GM12878 (cell line): ENCODE measurements around the gene TOM1L2. TPM values are rescaled to one million over a fixed set of nuclear protein-coding genes. Genes with fewer than 3 reads are reported as not detected.

Source experiments
- ATAC-seq: fragments of 200-7000 bp; cut with Tn5 transposase; 3 replicates; pipeline ENCODE4 v1.9.1; 2020; ENCODE audit warnings: mild to moderate bottlenecking, moderate library complexity
- BruUV-seq: library from RNA; stranded (reverse); fragments of 400-500 nt; replicated peaks from 2 replicates; lab custom pipeline; 2021; lab: Mats Ljungman, UMichigan
- CTCF ChIA-PET: fragments of 300-600 bp; sonication (Branson Sonifier 250); formaldehyde crosslinking; extraction: SDS; loops from one replicate; lab custom pipeline; 2021; ENCODE audit warnings: inconsistent platforms; lab: Yijun Ruan, JAX
- POLR2A ChIA-PET: fragments of 350-600 bp; formaldehyde crosslinking; extraction: SDS; loops from one replicate; lab custom pipeline; 2021; ENCODE audit warnings: inconsistent platforms; lab: Charles Lee
- RAD21 ChIA-PET: fragments of 300-600 bp; sonication (Branson Sonifier 250); formaldehyde crosslinking; loops from one replicate; lab custom pipeline; 2023; ENCODE audit warnings: antibody characterized with exemption; ENCODE audit not compliant: unreplicated experiment; lab: Charles Lee
- SMC1A ChIA-PET: fragments of 300-600 bp; sonication (Branson Sonifier 250); formaldehyde crosslinking; loops from one replicate; lab custom pipeline; 2023; ENCODE audit not compliant: unreplicated experiment, uncharacterized antibody; lab: Charles Lee
- DNase-seq: peaks from one replicate; pipeline ENCODE4 v3.0.0-alpha.2; 2011; ENCODE audit warnings: low read depth, low spot score
- FAIRE-seq: peaks from 3 replicates; lab custom pipeline; 2011; peaks lifted over from hg19 to GRCh38; lab: Jason Lieb, UNC
- H2AFZ ChIP-seq: 2 replicates; pipeline ENCODE4 v1.6.0; 2011; ENCODE audit warnings: low read depth, low read length, control low read depth; ENCODE audit not compliant: control insufficient read depth
- H3K27ac ChIP-seq: 2 replicates; pipeline ENCODE4 v1.5.1; 2011; ENCODE audit warnings: control low read depth; ENCODE audit not compliant: control insufficient read depth, insufficient read depth
- H3K27me3 ChIP-seq, 2 experiments: replicated peaks in 1 of 2; 2 replicates each; pipeline versions ENCODE4 v1.6.0 to v1.6.1; 2011; ENCODE audit warnings: low read length in 1 of 2; ENCODE audit not compliant: control insufficient read depth in 2 of 2, insufficient read depth in 2 of 2
- H3K36me3 ChIP-seq, 2 experiments: 2 replicates each; pipeline ENCODE4 v1.5.1; 2011; ENCODE audit warnings: low read length in 1 of 2; ENCODE audit not compliant: control insufficient read depth in 2 of 2, insufficient read depth in 2 of 2
- H3K4me1 ChIP-seq: 2 replicates; pipeline ENCODE4 v1.6.1; 2011; ENCODE audit warnings: mild to moderate bottlenecking, low read length, moderate library complexity, mixed read lengths; ENCODE audit not compliant: control insufficient read depth, insufficient read depth
- H3K4me2 ChIP-seq: 2 replicates; pipeline ENCODE4 v1.6.0; 2011; ENCODE audit warnings: control low read depth; ENCODE audit not compliant: control insufficient read depth, insufficient read depth
- H3K4me3 ChIP-seq: fragments of 200-600 bp; sonication (generic); 2 replicates; pipeline ENCODE4 v1.5.1; 2016
- H3K79me2 ChIP-seq: 2 replicates; pipeline ENCODE4 v1.6.0; 2011; ENCODE audit warnings: low read length; ENCODE audit not compliant: control insufficient read depth, insufficient read depth
- H3K9ac ChIP-seq: 2 replicates; pipeline ENCODE4 v1.8.0; 2011; ENCODE audit warnings: low read length, control low read depth, mixed read lengths; ENCODE audit not compliant: control insufficient read depth, insufficient read depth
- H3K9me3 ChIP-seq: replicated peaks from 3 replicates; pipeline ENCODE4 v1.5.1; 2011; ENCODE audit warnings: mild to moderate bottlenecking, low read length; ENCODE audit not compliant: control insufficient read depth, insufficient read depth
- H4K20me1 ChIP-seq: 2 replicates; pipeline ENCODE4 v1.6.0; 2011; ENCODE audit not compliant: control insufficient read depth, insufficient read depth
- DPF2 ChIP-seq: fragments of 450-650 bp; IDR thresholded peaks from 2 replicates; pipeline ENCODE4 v1.6.1; 2017; ENCODE audit warnings: mild to moderate bottlenecking
- ELK1 ChIP-seq: IDR thresholded peaks from 2 replicates; pipeline ENCODE4 v1.6.1; 2012; ENCODE audit warnings: low read depth, low read length, improper control_type of control experiment
- HDAC2 ChIP-seq: fragments of 200-600 bp; sonication (generic); IDR thresholded peaks from 2 replicates; pipeline ENCODE4 v1.6.1; 2017
- IKZF1 ChIP-seq: fragments of 450-650 bp; conservative IDR thresholded peaks from 2 replicates; pipeline ENCODE4 v1.6.1; 2017; ENCODE audit warnings: antibody characterized with exemption, mild to moderate bottlenecking
- IRF5 ChIP-seq: fragments of 450-650 bp; IDR thresholded peaks from 2 replicates; pipeline ENCODE4 v1.6.1; 2017; ENCODE audit warnings: borderline replicate concordance
- LARP7 ChIP-seq: fragments of 450-650 bp; IDR thresholded peaks from 2 replicates; pipeline ENCODE4 v1.6.1; 2017; ENCODE audit warnings: mild to moderate bottlenecking
- PKNOX1 ChIP-seq: fragments of 450-650 bp; IDR thresholded peaks from 2 replicates; pipeline ENCODE4 v1.6.1; 2016; ENCODE audit warnings: mild to moderate bottlenecking
- RCOR1 ChIP-seq: conservative IDR thresholded peaks from 2 replicates; pipeline ENCODE4 v1.6.1; 2012; ENCODE audit warnings: low read depth, low read length, improper control_type of control experiment
- SKIL ChIP-seq: fragments of 450-650 bp; IDR thresholded peaks from 2 replicates; pipeline ENCODE4 v1.6.1; 2017; ENCODE audit warnings: mild to moderate bottlenecking, low read depth, inconsistent platforms; ENCODE audit not compliant: poor library complexity, severe bottlenecking
- SP1 ChIP-seq: IDR thresholded peaks from one replicate; pipeline ENCODE4 v1.6.1; 2011; ENCODE audit warnings: low read depth, low read length
- SREBF1 ChIP-seq: IDR thresholded peaks from 2 replicates; pipeline ENCODE4 v1.6.1; 2012; ENCODE audit warnings: mild to moderate bottlenecking, low read length
- SRF ChIP-seq, 2 experiments: IDR thresholded peaks; 2 replicates each; pipeline ENCODE4 v1.6.1; 2011; ENCODE audit warnings: low read depth in 2 of 2, low read length in 2 of 2, mild to moderate bottlenecking in 1 of 2, moderate library complexity in 1 of 2
- STAT1 ChIP-seq: fragments of 450-650 bp; conservative IDR thresholded peaks from 2 replicates; pipeline ENCODE4 v1.6.1; 2014; ENCODE audit warnings: antibody characterized with exemption, mild to moderate bottlenecking
- ZNF24 ChIP-seq: fragments of 450-650 bp; IDR thresholded peaks from 2 replicates; pipeline ENCODE4 v1.6.1; 2017; ENCODE audit warnings: antibody characterized with exemption, mild to moderate bottlenecking
- WGBS: methylation state at CpG from one replicate; pipeline ENCODE4 v1.1.6; 2016; ENCODE audit warnings: low lambda C conversion rate; ENCODE audit not compliant: insufficient replicate concordance, insufficient coverage; ENCODE audit errors: missing lambda C conversion rate; 5-methylcytosine and 5-hydroxymethylcytosine counted together
- in situ Hi-C: fragments of 300-500 bp; cut with MboI; formaldehyde crosslinking; loops from 9 replicates; pipeline ENCODE4 v1.14.3; 2018; ENCODE audit warnings: mixed read lengths
- intact Hi-C: fragments of 100-400 bp; cut with micrococcal nuclease; formaldehyde crosslinking; loops from one replicate; pipeline ENCODE4 v1.14.2; 2022; ENCODE audit not compliant: unreplicated experiment
- polyA plus RNA-seq, 11 experiments: library from polyadenylated mRNA; depleted of rRNA in 4 of 11; unstranded in 6 of 11; stranded (reverse) in 5 of 11; fragments of >200 nt; fragmentation: Nextera tagmentation in 4 of 11; fragmentation: Illumina TruSeq in 1 of 11; extraction: Ambion mirVana in 4 of 11; extraction: Trizol in 1 of 11; gene quantifications; 1 replicate in 1 of 11; 2 replicates in 10 of 11; pipeline versions ENCODE4 v1.2.1 to v1.2.3, GENCODE V29; 2011 to 2016; ENCODE audit warnings: inconsistent platforms in 2 of 11, missing spikeins in 2 of 11, low read depth in 1 of 11
- total RNA-seq, 4 experiments: library from RNA; depleted of rRNA in 3 of 4; stranded (reverse); fragments of >200 nt in 3 of 4; fragmentation: Illumina TruSeq in 1 of 4; extraction: Trizol in 1 of 4; gene quantifications; 2 replicates each; pipeline versions ENCODE4 v1.2.1 to v1.2.3, GENCODE V29; 2013 to 2021
- TF ChIP-seq, protein P1 (sequence below): IDR thresholded peaks from 2 replicates; pipeline ENCODE4 v1.6.1; 2012; ENCODE audit warnings: low read length, inconsistent platforms
- TF ChIP-seq, protein P2 (sequence below): IDR thresholded peaks from 2 replicates; pipeline ENCODE4 v1.6.1; 2012; ENCODE audit warnings: low read depth, low read length, improper control_type of control experiment

Gene TOM1L2
- total and polyA plus RNA-seq, 10 of the 15 experiments (the other 5 are each of a cell fraction or from before 2014, with no cell fraction given) = 0.19 to 19.2 (median 8.1) TPM

DNA sequence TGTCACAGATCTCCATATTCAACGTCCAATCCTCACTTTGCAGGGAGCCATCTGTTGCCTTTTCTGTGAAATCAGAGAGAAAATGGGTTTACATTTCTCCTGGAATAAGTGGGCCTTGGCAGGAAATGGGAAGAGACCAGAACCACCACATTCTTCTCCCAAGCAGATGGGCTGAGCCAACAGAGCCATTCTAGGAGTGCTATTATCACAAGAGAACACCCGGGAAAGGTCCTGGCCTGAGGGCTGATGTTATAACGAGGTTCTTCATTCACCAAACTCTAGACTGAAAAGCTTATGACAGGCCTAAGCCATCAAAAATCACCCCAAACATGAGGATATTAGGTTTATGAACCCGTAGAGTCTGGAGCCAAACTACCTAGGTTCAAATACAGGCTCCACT, 64.7 kb downstream of the TOM1L2 start (continued):
- no peak for TF ChIP-seq SREBF1
- no peak for TF ChIP-seq SKIL
- TF ChIP-seq SRF (IDR thresholded peaks at IDR 0.05; ENCODE audit: low read depth in 2 of 2, low read length in 2 of 2) = no peak
- no peak for TF ChIP-seq IKZF1
- TF ChIP-seq HDAC2 = no peak
- TF ChIP-seq STAT1 = no peak
- TF ChIP-seq, all 136 proteins: peak for 0

DNA sequence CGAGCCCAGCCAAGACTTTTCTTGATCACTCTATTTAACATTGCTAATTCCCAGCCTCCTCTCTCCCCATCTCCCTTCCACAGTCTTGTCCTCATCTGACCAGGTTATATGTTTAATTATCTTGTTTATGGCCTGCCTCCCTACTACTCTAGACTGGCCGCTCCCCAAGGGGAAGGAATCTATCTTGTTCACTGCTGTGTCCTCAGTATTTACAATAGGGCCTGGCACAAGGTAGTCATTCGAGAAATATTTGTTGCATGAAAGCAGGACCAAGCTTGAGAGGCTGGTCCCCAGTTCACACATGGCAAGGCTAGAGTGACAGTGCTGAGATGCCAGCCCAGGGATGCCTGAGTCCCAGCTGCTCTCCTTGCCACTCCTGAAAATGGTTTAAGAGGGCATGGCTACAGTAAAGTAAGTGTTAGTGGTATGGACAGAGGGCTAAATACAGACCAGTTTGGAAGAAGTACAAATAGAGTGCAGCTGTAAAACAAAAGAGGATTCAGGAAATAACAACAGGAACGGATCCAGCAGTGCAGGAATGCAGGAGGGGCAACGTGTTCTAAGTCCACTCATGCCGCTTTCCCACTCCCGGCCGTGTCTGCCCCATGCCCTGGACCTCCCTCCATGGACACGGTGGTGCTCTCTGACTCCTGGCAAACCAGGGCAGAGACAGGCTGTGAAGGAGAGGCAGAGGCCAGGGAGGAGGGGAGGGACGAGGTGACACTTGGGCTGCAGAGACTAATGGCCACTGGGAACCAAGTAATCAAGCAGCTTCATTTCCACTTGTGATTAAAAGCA, 65.6 kb downstream of the TOM1L2 start:
- in situ Hi-C loops = no loop called here
- BruUV-seq = no TSS peak
- no peak for ATAC-seq
- Histone ChIP-seq H2AFZ (no peak overlapping the region), H3K27ac (no peak overlapping the region), H3K27me3 (no peaks in the 10 kb centered on the region), H3K9ac (no peak overlapping the region), H3K36me3 (no peaks in the 10 kb centered on the region), H3K79me2 (no peaks in the 10 kb centered on the region), H3K4me1 (no peaks in the 10 kb centered on the region), H3K4me3 (no peak overlapping the region), H3K4me2 (no peak overlapping the region), H3K9me3 (no peaks in the 10 kb centered on the region), H4K20me1 (no peaks in the 10 kb centered on the region)
- no peak for FAIRE-seq
- ChIA-PET CTCF (interaction anchor here (2.0 kb wide), 1 partner anchor 12 kb away, joined by 12 read pairs; no protein-coding TSS in a partner anchor), RAD21 (no interaction called here), SMC1A (no interaction called here), POLR2A (no interaction called here)
- intact Hi-C loops = no loop called here
- DNase-seq = no peak
- WGBS = 74% methylated on average over 10 of the region's 10 CpGs
- TF ChIP-seq IRF5 = no peak
- no peak for TF ChIP-seq ZNF24
- TF ChIP-seq LARP7 = no peak
- TF ChIP-seq, protein P1, sequence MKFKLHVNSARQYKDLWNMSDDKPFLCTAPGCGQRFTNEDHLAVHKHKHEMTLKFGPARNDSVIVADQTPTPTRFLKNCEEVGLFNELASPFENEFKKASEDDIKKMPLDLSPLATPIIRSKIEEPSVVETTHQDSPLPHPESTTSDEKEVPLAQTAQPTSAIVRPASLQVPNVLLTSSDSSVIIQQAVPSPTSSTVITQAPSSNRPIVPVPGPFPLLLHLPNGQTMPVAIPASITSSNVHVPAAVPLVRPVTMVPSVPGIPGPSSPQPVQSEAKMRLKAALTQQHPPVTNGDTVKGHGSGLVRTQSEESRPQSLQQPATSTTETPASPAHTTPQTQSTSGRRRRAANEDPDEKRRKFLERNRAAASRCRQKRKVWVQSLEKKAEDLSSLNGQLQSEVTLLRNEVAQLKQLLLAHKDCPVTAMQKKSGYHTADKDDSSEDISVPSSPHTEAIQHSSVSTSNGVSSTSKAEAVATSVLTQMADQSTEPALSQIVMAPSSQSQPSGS = no peak
- TF ChIP-seq DPF2 = no peak
- no peak for TF ChIP-seq RCOR1
- TF ChIP-seq, protein P2, sequence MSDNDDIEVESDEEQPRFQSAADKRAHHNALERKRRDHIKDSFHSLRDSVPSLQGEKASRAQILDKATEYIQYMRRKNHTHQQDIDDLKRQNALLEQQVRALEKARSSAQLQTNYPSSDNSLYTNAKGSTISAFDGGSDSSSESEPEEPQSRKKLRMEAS = no peak
- no peak for TF ChIP-seq SP1
- TF ChIP-seq ELK1 = no peak
- no peak for TF ChIP-seq PKNOX1
